ENCODE measurements around the gene AOC3.
"Not testable (repeated sequence)": the region's sequence is repeated elsewhere in the genome, so short reads cannot be mapped to it uniquely, and the experiment has no call there.

Gene AOC3

GRCh38 chr17:42894283-42895184 lies 43.5 kb downstream of the AOC3 start:
- FAIRE-seq, result no peak

GRCh38 chr17:42895185-42895555 lies 44.2 kb downstream of the AOC3 start:
- FAIRE-seq, result no peak

GRCh38 chr17:42898147-42898811 lies 47.3 kb downstream of the AOC3 start:
- FAIRE-seq, result no peak

GRCh38 chr17:42899981-42900380 lies 49.0 kb downstream of the AOC3 start:
- FAIRE-seq, result not testable (repeated sequence)

- no peak for FAIRE-seq
These were observed 49.7 kb downstream of the AOC3 start, which contains the start of gene G6PC1 for GRCh38 chr17:42900460-42901331. G6PC1 (plus strand) TSS chr17:42900799; CDS start chr17:42900877, 78 bp downstream.

GRCh38 chr17:42901535-42902229 lies 50.7 kb downstream of the AOC3 start:
- FAIRE-seq, result no peak

GRCh38 chr17:42904110-42904469 lies 53.1 kb downstream of the AOC3 start:
- no peak for FAIRE-seq

- FAIRE-seq, result no peak
These were observed 55.9 kb downstream of the AOC3 start for GRCh38 chr17:42906772-42907446.

Data from TTC549 (cell line).